Subcutaneous adipose tissue (tissue), 4 donors: ENCODE measurements around the gene MAP9. TPM values are rescaled to one million over a fixed set of nuclear protein-coding genes. Genes with fewer than 3 reads are reported as not detected.

Experiments
- CTCF ChIP-seq: fragments of 450-650 bp; IDR thresholded peaks from one replicate; pipeline ENCODE4 v1.5.1; 2016; ENCODE audit warnings: low read depth, mild to moderate bottlenecking, control low read depth, antibody characterized with exemption, moderate library complexity
- small RNA-seq: library from RNA; depleted of rRNA; stranded (forward); fragments of <200 nt; gene quantifications from one replicate; pipeline ENCODE3, GENCODE V24; 2016
- total RNA-seq, 4 donors: library from RNA; depleted of rRNA; stranded (reverse); fragments of >200 nt; gene quantifications; one replicate each; pipeline ENCODE4 v1.1.0, GENCODE V29; 2016

The MAP9 gene
- total RNA-seq, 4 donors from 2014 or later: 2.9 to 8.3 (median 7.6) TPM

DNA sequence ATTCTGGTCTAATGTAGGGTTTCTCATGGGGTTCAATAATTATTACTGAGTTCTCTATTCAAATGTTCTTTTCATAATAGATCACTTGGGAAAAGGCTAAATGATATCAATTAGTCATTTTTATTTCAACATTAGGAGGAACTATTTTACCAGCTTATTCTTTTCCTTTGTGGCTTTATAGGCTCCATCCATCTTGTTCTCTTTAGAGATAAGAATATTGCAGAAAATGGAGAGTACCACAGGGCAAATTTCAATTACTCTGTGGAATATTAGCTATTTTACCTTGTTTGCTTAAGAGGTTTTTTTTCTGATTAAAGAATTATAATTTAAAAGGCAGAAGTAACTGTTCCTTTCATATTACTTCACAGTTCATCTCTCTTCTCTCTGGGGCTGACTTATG is 55.8 kb downstream of the MAP9 start:
- no peak for TF ChIP-seq CTCF

DNA sequence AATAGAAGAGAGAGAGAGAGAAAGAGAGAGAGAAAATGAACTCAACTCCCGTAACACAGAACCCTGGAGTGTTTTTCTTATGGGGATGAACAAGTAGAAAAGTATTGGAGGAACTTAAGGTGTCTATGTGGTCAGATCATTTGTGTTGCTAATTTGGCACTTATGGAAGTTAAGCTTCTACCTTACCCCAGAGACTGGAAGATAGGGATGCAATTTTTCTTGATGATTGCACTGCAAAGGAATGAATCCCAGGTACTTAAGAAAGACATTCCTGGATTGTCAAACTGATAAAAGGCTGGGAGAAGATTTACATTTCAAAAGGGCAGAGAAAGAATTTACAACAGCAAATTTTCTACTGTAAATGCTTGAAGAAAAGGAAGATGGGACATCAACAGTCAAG is 57.2 kb downstream of the MAP9 start:
- no peak for TF ChIP-seq CTCF

DNA sequence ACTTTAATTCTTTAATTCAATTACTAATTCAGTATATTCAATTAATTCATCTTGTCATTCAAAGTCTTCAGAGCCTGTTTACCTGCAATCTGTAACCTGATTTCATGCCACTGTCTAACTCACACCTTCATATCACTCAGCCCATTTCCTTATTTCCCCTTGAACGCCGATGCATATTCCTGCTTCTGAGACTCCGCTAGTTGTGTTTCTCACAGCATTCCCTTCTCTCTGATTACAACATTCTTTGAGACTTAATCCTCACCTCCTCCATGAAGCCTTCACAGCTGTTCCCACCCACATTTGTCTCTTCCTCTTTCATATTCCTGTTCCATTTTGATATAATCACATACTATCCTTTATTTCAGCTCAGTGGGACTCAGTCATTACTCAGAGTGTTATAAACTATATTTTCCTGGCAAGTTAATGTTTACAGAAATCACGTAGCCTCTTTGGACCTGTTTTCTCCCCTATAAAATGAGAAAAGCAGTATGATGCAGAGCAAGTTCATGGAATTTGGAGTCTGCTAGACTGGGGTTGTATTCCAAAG is 69.0 kb downstream of the MAP9 start:
- TF ChIP-seq CTCF: no peak

- TF ChIP-seq CTCF: no peak
Measured at GRCh38 chr4:155305619-155306018, 71.1 kb downstream of the MAP9 start.

DNA sequence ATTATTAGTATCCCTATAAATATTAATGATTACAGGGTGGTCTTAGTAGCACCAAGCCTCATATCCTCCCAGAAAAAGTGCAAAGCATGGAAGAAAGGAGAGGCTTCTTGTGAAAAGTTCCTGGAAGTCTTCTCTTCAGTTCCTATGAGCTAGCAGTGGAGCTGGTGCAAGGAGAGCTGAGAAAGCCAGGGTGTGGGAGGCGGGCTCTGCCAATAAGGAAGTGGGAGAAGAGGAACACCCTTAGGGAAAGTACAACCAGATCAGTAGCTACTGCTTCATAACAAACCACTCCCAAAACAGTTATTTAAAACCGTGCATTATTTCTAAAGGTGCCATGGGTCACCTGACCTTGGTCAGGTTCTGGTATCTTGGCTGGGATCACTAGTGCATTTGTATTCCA is 72.4 kb downstream of the MAP9 start:
- no peak for TF ChIP-seq CTCF

- no peak for TF ChIP-seq CTCF
Measured at GRCh38 chr4:155299103-155299502, 77.7 kb downstream of the MAP9 start.

Small RNAs within 50 kb of the gene (small RNA-seq; reads per million reads assigned to genes)
- not detected for gene AC097467.4
- gene YWHAEP4: not detected

Other genes with a start within 250 kb of the MAP9 start
- gene NPY2R, start 168.3 kb downstream of the MAP9 start, total RNA-seq: 1 to 10 TPM in 1 of 4 donors, under 1 TPM in 2, not detected in 1; 0.34 to 4.4 (median 0.65) TPM